ENCODE results near the gene IZUMO1. TPM values are rescaled to one million over a fixed set of nuclear protein-coding genes. Genes with fewer than 3 reads are reported as not detected.

IZUMO1 gene
- total and polyA plus RNA-seq, 2 of the 13 experiments (the other 11 are each of a cell fraction or from before 2014, with no cell fraction given) = 0.07 to 0.22 TPM

DNA sequence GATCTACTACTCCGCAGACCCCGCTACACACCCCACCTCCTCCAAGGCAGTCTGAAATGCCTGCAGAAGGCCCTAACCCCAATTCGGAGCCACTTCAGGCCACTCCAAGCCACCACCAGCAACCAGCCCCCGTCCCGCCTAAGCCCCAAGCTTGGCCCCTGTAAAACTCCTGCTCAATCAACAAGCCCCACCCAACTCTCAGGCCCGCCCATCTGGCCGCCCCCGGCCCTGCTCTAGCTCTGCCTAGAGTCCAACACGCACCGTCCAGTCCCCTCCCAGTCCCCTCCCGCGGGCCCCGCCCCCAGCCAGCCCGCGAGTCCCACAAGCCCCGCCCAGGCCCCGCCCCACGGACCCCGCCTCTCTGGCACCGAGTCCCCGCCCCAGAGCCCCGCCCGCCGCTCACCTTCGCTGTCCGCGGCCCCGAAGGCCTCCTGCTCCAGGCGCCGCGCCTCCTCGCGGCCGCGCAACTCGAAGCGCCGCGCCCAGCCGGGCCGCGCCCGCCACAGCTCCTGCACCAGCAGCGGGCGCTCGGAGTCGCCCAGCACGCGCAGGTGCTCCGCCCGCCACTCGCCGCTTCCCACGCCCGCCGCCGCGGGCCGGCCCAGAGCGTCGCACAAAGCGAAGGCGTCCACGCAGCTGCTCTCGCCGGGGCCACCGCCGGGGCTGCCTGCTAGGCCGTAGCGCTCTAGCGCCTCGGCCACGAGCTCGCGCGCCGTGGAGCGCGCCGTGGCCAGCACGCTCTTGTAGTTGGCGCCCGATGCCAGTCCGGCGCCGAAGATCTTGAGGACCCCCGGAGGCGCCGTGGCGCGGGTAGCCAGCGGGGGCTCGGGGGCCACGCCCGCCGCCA is 7.9 kb downstream of the IZUMO1 start (continued):
- no peak; the same call in 1 of the 2 replicates for TF ChIP-seq MEIS1 (CRISPR knock-in tag; IDR thresholded peaks at IDR 0.05; ENCODE audit: borderline replicate concordance)
- no peak for TF ChIP-seq ZNF225 (CRISPR knock-in tag; IDR thresholded peaks at IDR 0.05)
- TF ChIP-seq ZNF629 (CRISPR knock-in tag; conservative IDR thresholded peaks at IDR 0.05) = no peak
- no peak for TF ChIP-seq ZSCAN12 (CRISPR knock-in tag; IDR thresholded peaks at IDR 0.05)
- TF ChIP-seq, protein P1, sequence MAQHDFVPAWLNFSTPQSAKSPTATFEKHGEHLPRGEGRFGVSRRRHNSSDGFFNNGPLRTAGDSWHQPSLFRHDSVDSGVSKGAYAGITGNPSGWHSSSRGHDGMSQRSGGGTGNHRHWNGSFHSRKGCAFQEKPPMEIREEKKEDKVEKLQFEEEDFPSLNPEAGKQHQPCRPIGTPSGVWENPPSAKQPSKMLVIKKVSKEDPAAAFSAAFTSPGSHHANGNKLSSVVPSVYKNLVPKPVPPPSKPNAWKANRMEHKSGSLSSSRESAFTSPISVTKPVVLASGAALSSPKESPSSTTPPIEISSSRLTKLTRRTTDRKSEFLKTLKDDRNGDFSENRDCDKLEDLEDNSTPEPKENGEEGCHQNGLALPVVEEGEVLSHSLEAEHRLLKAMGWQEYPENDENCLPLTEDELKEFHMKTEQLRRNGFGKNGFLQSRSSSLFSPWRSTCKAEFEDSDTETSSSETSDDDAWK (CRISPR knock-in tag; IDR thresholded peaks at IDR 0.05) = no peak
- peak; percentile 96 for TF ChIP-seq TOPORS (CRISPR knock-in tag; IDR thresholded peaks at IDR 0.05)
- TF ChIP-seq, protein P2, sequence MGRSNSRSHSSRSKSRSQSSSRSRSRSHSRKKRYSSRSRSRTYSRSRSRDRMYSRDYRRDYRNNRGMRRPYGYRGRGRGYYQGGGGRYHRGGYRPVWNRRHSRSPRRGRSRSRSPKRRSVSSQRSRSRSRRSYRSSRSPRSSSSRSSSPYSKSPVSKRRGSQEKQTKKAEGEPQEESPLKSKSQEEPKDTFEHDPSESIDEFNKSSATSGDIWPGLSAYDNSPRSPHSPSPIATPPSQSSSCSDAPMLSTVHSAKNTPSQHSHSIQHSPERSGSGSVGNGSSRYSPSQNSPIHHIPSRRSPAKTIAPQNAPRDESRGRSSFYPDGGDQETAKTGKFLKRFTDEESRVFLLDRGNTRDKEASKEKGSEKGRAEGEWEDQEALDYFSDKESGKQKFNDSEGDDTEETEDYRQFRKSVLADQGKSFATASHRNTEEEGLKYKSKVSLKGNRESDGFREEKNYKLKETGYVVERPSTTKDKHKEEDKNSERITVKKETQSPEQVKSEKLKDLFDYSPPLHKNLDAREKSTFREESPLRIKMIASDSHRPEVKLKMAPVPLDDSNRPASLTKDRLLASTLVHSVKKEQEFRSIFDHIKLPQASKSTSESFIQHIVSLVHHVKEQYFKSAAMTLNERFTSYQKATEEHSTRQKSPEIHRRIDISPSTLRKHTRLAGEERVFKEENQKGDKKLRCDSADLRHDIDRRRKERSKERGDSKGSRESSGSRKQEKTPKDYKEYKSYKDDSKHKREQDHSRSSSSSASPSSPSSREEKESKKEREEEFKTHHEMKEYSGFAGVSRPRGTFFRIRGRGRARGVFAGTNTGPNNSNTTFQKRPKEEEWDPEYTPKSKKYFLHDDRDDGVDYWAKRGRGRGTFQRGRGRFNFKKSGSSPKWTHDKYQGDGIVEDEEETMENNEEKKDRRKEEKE (IDR thresholded peaks at IDR 0.05) = no peak
- TF ChIP-seq, protein P3, sequence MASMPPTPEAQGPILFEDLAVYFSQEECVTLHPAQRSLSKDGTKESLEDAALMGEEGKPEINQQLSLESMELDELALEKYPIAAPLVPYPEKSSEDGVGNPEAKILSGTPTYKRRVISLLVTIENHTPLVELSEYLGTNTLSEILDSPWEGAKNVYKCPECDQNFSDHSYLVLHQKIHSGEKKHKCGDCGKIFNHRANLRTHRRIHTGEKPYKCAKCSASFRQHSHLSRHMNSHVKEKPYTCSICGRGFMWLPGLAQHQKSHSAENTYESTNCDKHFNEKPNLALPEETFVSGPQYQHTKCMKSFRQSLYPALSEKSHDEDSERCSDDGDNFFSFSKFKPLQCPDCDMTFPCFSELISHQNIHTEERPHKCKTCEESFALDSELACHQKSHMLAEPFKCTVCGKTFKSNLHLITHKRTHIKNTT (CRISPR knock-in tag; IDR thresholded peaks at IDR 0.05) = no peak
- TF ChIP-seq IKZF5 (CRISPR knock-in tag; IDR thresholded peaks at IDR 0.05) = 0 out of 2 replicates have a peak, but pooled peaks have one; percentile 32
- TF ChIP-seq ERF (CRISPR knock-in tag; IDR thresholded peaks at IDR 0.05) = peak; percentile 6; the same call in 1 of the 2 replicates
- TF ChIP-seq ZNF607 (CRISPR knock-in tag; IDR thresholded peaks at IDR 0.05; ENCODE audit: borderline replicate concordance) = no peak
- TF ChIP-seq, protein P4, sequence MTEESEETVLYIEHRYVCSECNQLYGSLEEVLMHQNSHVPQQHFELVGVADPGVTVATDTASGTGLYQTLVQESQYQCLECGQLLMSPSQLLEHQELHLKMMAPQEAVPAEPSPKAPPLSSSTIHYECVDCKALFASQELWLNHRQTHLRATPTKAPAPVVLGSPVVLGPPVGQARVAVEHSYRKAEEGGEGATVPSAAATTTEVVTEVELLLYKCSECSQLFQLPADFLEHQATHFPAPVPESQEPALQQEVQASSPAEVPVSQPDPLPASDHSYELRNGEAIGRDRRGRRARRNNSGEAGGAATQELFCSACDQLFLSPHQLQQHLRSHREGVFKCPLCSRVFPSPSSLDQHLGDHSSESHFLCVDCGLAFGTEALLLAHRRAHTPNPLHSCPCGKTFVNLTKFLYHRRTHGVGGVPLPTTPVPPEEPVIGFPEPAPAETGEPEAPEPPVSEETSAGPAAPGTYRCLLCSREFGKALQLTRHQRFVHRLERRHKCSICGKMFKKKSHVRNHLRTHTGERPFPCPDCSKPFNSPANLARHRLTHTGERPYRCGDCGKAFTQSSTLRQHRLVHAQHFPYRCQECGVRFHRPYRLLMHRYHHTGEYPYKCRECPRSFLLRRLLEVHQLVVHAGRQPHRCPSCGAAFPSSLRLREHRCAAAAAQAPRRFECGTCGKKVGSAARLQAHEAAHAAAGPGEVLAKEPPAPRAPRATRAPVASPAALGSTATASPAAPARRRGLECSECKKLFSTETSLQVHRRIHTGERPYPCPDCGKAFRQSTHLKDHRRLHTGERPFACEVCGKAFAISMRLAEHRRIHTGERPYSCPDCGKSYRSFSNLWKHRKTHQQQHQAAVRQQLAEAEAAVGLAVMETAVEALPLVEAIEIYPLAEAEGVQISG (CRISPR knock-in tag; IDR thresholded peaks at IDR 0.05) = peak; percentile 81
- TF ChIP-seq PCBP1 (IDR thresholded peaks at IDR 0.05; ENCODE audit: borderline replicate concordance, low read depth, low read length) = no peak
- TF ChIP-seq BRF2 (CRISPR knock-in tag; IDR thresholded peaks at IDR 0.05) = peak; percentile 96
- TF ChIP-seq FOXO4 (CRISPR knock-in tag; conservative IDR thresholded peaks at IDR 0.05) = 0 out of 2 replicates have a peak, but pooled peaks have one; percentile 79

Data from HepG2 (cell line).